GM23248 (cell line): ENCODE measurements around the gene LRG1. TPM values are rescaled to one million over a fixed set of nuclear protein-coding genes. Genes with fewer than 3 reads are reported as not detected.
"Not testable (repeated sequence)": the region's sequence is repeated elsewhere in the genome, so short reads cannot be mapped to it uniquely, and the experiment has no call there.

Experiments
- DNase-seq: peaks from one replicate; pipeline ENCODE4 v3.0.0-alpha.2; 2015
- H2AFZ ChIP-seq: fragments of 200-600 bp; sonication (generic); 2 replicates; pipeline ENCODE4 v1.6.1; 2016; ENCODE audit warnings: antibody characterized with exemption
- H3F3A ChIP-seq: fragments of 200-600 bp; sonication (generic); 2 replicates; pipeline ENCODE4 v1.6.1; 2016; ENCODE audit warnings: mild to moderate bottlenecking, antibody characterized with exemption, mixed run types; ENCODE audit not compliant: insufficient read depth
- H3K27ac ChIP-seq: fragments of 200-600 bp; sonication (generic); 2 replicates; pipeline ENCODE4 v1.5.1; 2016; ENCODE audit warnings: mild to moderate bottlenecking
- H3K27me3 ChIP-seq: fragments of 200-600 bp; sonication (generic); replicated peaks from 2 replicates; pipeline ENCODE4 v1.6.1; 2016; ENCODE audit warnings: mild to moderate bottlenecking; ENCODE audit not compliant: insufficient read depth
- H3K36me3 ChIP-seq: fragments of 200-600 bp; sonication (generic); 2 replicates; pipeline ENCODE4 v1.6.1; 2016; ENCODE audit warnings: low read depth, mild to moderate bottlenecking
- H3K4me1 ChIP-seq: fragments of 200-600 bp; sonication (generic); 2 replicates; pipeline ENCODE4 v1.6.1; 2016; ENCODE audit warnings: mild to moderate bottlenecking; ENCODE audit not compliant: insufficient read depth
- H3K4me2 ChIP-seq: fragments of 200-600 bp; sonication (generic); one replicate; pipeline ENCODE4 v1.6.1; 2016; ENCODE audit warnings: mild to moderate bottlenecking; ENCODE audit not compliant: unreplicated experiment
- H3K4me3 ChIP-seq: fragments of 200-600 bp; sonication (generic); 2 replicates; pipeline ENCODE4 v1.5.1; 2016; ENCODE audit warnings: mild to moderate bottlenecking
- H3K79me2 ChIP-seq: fragments of 200-600 bp; sonication (generic); 2 replicates; pipeline ENCODE4 v1.6.1; 2016; ENCODE audit warnings: mild to moderate bottlenecking; ENCODE audit not compliant: insufficient read depth
- H3K9ac ChIP-seq: fragments of 200-600 bp; sonication (generic); 2 replicates; pipeline ENCODE4 v1.6.1; 2016; ENCODE audit warnings: mild to moderate bottlenecking
- H3K9me2 ChIP-seq: fragments of 200-600 bp; sonication (generic); 2 replicates; pipeline ENCODE4 v1.6.1; 2016; ENCODE audit warnings: mixed run types, mild to moderate bottlenecking, moderate library complexity; ENCODE audit not compliant: insufficient read depth
- H3K9me3 ChIP-seq: fragments of 200-600 bp; sonication (generic); one replicate; pipeline ENCODE4 v1.6.1; 2017; ENCODE audit warnings: low read depth
- H4K20me1 ChIP-seq: fragments of 200-600 bp; sonication (generic); 2 replicates; pipeline ENCODE4 v1.6.0; 2016; ENCODE audit not compliant: insufficient read depth
- EZH2 ChIP-seq: fragments of 200-600 bp; sonication (generic); IDR thresholded peaks from 2 replicates; pipeline ENCODE4 v1.6.1; 2018; ENCODE audit warnings: antibody characterized with exemption, mild to moderate bottlenecking; ENCODE audit not compliant: insufficient read depth, poor library complexity, severe bottlenecking
- EZH2phosphoT487 ChIP-seq: fragments of 200-600 bp; sonication (generic); IDR thresholded peaks from 2 replicates; pipeline ENCODE4 v1.6.1; 2018; ENCODE audit warnings: antibody characterized with exemption, moderate library complexity, mild to moderate bottlenecking, low read depth; ENCODE audit not compliant: insufficient read depth
- WGBS, 2 experiments: methylation state at CpG; one replicate each; pipeline ENCODE4 v1.1.6; 2015 to 2017; ENCODE audit warnings: low lambda C conversion rate in 2 of 2, low coverage in 1 of 2; ENCODE audit errors: missing lambda C conversion rate in 2 of 2; 5-methylcytosine and 5-hydroxymethylcytosine counted together
- in situ Hi-C: fragments of 300-500 bp; cut with MboI; formaldehyde crosslinking; loops from 2 replicates; pipeline ENCODE4 v1.15.0; 2020
- polyA plus RNA-seq: library from polyadenylated mRNA; unstranded; fragments of >200 nt; fragmentation: Nextera tagmentation; extraction: Ambion mirVana; gene quantifications from 2 replicates; pipeline ENCODE4 v1.2.1, GENCODE V29; 2016
- total RNA-seq: library from RNA; depleted of rRNA; stranded (reverse); fragments of >200 nt; shearing (Covaris generic); gene quantifications from 2 replicates; pipeline ENCODE4 v1.2.3, GENCODE V29; 2014

The LRG1 gene
- total and polyA plus RNA-seq, 2 experiments from 2014 or later, result not detected

- TF ChIP-seq EZH2 (no peak), EZH2phosphoT487 (no peak)
- Histone ChIP-seq H3K4me3 (no peak overlapping the region), H3K79me2 (no peaks in the 10 kb centered on the region), H3K36me3 (no peaks in the 10 kb centered on the region), H3F3A (no peaks in the 10 kb centered on the region), H3K4me2 (no peak overlapping the region), H2AFZ (no peak overlapping the region), H3K27me3 (peaks cover 38% of the 10 kb centered on the region), H3K9me2 (no peaks in the 10 kb centered on the region), H3K9me3 (no peaks in the 10 kb centered on the region), H3K4me1 (no peaks in the 10 kb centered on the region), H4K20me1 (no peaks in the 10 kb centered on the region), H3K27ac (no peak overlapping the region), H3K9ac (no peak overlapping the region)
- no peak for DNase-seq
- WGBS, 2 experiments, result 90% methylated on average over 9 of the region's 9 CpGs
- in situ Hi-C loops, result no loop called here
Measured at GRCh38 chr19:4533835-4534424, 5.9 kb downstream of the LRG1 start.

GRCh38 chr19:4533334-4533733 lies 6.5 kb downstream of the LRG1 start:
- 76% methylated on average over 9 of the region's 9 CpGs for WGBS, 2 experiments
- in situ Hi-C loops, result no loop called here

DNA sequence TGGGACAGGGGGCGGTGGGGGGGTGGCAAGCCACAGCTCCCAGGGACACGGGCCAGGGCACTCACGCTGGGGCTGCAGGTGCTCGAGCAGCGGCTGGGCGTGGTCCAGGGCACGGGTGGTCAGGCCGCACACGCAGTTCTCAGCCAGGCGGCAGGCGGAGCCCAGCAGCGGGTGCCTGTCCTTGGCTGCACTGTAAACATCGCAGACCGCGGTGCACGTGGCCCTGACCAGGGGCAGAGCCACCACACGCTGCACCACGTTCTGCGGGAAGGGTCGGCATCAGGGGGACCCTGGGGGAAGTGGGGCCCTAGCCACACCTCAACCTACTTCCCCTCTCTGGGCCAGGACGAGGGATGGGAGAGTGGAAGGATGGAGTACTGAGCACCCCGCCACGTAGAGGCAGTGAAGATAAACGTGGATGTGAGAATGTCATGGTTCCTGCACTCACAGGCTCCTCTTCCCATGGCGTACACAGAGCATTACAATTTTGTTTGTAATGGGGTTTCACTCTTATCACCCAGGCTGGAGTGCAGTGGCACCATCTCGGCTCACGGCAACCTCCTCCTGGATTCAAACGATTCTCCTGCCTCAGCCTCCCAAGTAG lies 8.2 kb downstream of the LRG1 start:
- H3K4me3 ChIP-seq, result no peak overlapping the region
- no peaks in the 10 kb centered on the region for H3K4me1 ChIP-seq
- no peaks in the 10 kb centered on the region for H3K36me3 ChIP-seq
- H3K4me2 ChIP-seq, result no peak overlapping the region
- H4K20me1 ChIP-seq, result no peaks in the 10 kb centered on the region
- H2AFZ ChIP-seq, result no peak overlapping the region
- 67 to 68% methylated on average over 15 to 28 of the region's 28 CpGs for WGBS, 2 experiments
- H3K79me2 ChIP-seq, result no peaks in the 10 kb centered on the region
- no peak overlapping the region for H3K27ac ChIP-seq
- no peak for DNase-seq
- in situ Hi-C loops, result no loop called here
- TF ChIP-seq EZH2phosphoT487, result no peak
- no peak for TF ChIP-seq EZH2
- peaks cover 24% of the 10 kb centered on the region for H3K27me3 ChIP-seq
- H3K9me3 ChIP-seq, result no peaks in the 10 kb centered on the region
- H3F3A ChIP-seq, result no peaks in the 10 kb centered on the region
- no peak overlapping the region for H3K9ac ChIP-seq
- no peaks in the 10 kb centered on the region for H3K9me2 ChIP-seq

More at GRCh38 chr19:4533334-4533733, 6.5 kb downstream of the LRG1 start:
- no peaks in the 10 kb centered on the region for H3K36me3 ChIP-seq
- H3K4me1 ChIP-seq, result no peaks in the 10 kb centered on the region
- H3K9ac ChIP-seq, result no peak overlapping the region
- no peaks in the 10 kb centered on the region for H3F3A ChIP-seq
- no peak for TF ChIP-seq EZH2phosphoT487
- TF ChIP-seq EZH2, result no peak
- H2AFZ ChIP-seq, result no peak overlapping the region
- H3K27me3 ChIP-seq, result peaks cover 37% of the 10 kb centered on the region
- H3K9me3 ChIP-seq, result no peaks in the 10 kb centered on the region
- H4K20me1 ChIP-seq, result no peaks in the 10 kb centered on the region
- no peak overlapping the region for H3K4me2 ChIP-seq
- H3K79me2 ChIP-seq, result no peaks in the 10 kb centered on the region
- DNase-seq, result no peak
- H3K27ac ChIP-seq, result no peak overlapping the region
- H3K9me2 ChIP-seq, result no peaks in the 10 kb centered on the region
- no peak overlapping the region for H3K4me3 ChIP-seq

- H3K79me2 ChIP-seq, result no peaks in the 10 kb centered on the region
- no peaks in the 10 kb centered on the region for H3K9me2 ChIP-seq
- in situ Hi-C loops, result no loop called here
- no peak overlapping the region for H2AFZ ChIP-seq
- no peak overlapping the region for H3K4me3 ChIP-seq
- H3K4me2 ChIP-seq, result no peak overlapping the region
- no peaks in the 10 kb centered on the region for H4K20me1 ChIP-seq
- no peak for DNase-seq
- no peaks in the 10 kb centered on the region for H3K9me3 ChIP-seq
- H3K4me1 ChIP-seq, result no peaks in the 10 kb centered on the region
- WGBS, 2 experiments, result 67 to 69% methylated on average over 13 to 14 of the region's 14 CpGs
- no peak for TF ChIP-seq EZH2
- TF ChIP-seq EZH2phosphoT487, result no peak
- no peaks in the 10 kb centered on the region for H3F3A ChIP-seq
- peaks cover 11% of the 10 kb centered on the region for H3K27me3 ChIP-seq
- H3K9ac ChIP-seq, result no peak overlapping the region
- H3K27ac ChIP-seq, result no peak overlapping the region
- no peaks in the 10 kb centered on the region for H3K36me3 ChIP-seq
Measured at GRCh38 chr19:4529924-4530522, 9.8 kb downstream of the LRG1 start.

- H3K9ac ChIP-seq, result no peak overlapping the region
- H4K20me1 ChIP-seq, result no peaks in the 10 kb centered on the region
- H3K36me3 ChIP-seq, result no peaks in the 10 kb centered on the region
- no peaks in the 10 kb centered on the region for H3F3A ChIP-seq
- H3K9me3 ChIP-seq, result no peaks in the 10 kb centered on the region
- no peak overlapping the region for H2AFZ ChIP-seq
- H3K27me3 ChIP-seq, result peaks cover 2% of the 10 kb centered on the region; the same call in 1 of the 2 replicates
- no peak overlapping the region for H3K4me2 ChIP-seq
- no peaks in the 10 kb centered on the region for H3K4me1 ChIP-seq
- in situ Hi-C loops, result no loop called here
- no peak for DNase-seq
- WGBS, 2 experiments, result 70 to 71% methylated on average over 15 of the region's 15 CpGs
- H3K27ac ChIP-seq, result no peak overlapping the region
- no peaks in the 10 kb centered on the region for H3K79me2 ChIP-seq
- H3K4me3 ChIP-seq, result no peak overlapping the region
- TF ChIP-seq EZH2phosphoT487 (no peak), EZH2 (no peak)
- H3K9me2 ChIP-seq, result no peaks in the 10 kb centered on the region
Measured at GRCh38 chr19:4528843-4529242, 11.0 kb downstream of the LRG1 start.

GRCh38 chr19:4527377-4527776 lies 12.5 kb downstream of the LRG1 start:
- H3K27me3 ChIP-seq, DNase-seq, H3K27ac ChIP-seq, H3F3A ChIP-seq, H2AFZ ChIP-seq, H4K20me1 ChIP-seq, H3K9ac ChIP-seq, H3K36me3 ChIP-seq, H3K4me1 ChIP-seq, H3K9me3 ChIP-seq, H3K4me3 ChIP-seq, in situ Hi-C loops, H3K9me2 ChIP-seq, H3K4me2 ChIP-seq, H3K79me2 ChIP-seq: not testable (repeated sequence)
- WGBS, 2 experiments, result 92 to 93% methylated on average over 7 to 8 of the region's 8 CpGs
